SH-SY5Y (cell line): ENCODE measurements around the gene MSI2.
A peak's percentile ranks its signal among the peaks of the same experiment; 100 is the strongest.

Source experiments
- GATA2 ChIP-seq: IDR thresholded peaks from 2 replicates; pipeline ENCODE4 v1.6.1; 2011; ENCODE audit warnings: mild to moderate bottlenecking, low read depth, low read length
- GATA3 ChIP-seq: IDR thresholded peaks from 2 replicates; pipeline ENCODE4 v1.6.1; 2011; ENCODE audit warnings: low read depth, mild to moderate bottlenecking, low read length, moderate library complexity

MSI2 gene

DNA sequence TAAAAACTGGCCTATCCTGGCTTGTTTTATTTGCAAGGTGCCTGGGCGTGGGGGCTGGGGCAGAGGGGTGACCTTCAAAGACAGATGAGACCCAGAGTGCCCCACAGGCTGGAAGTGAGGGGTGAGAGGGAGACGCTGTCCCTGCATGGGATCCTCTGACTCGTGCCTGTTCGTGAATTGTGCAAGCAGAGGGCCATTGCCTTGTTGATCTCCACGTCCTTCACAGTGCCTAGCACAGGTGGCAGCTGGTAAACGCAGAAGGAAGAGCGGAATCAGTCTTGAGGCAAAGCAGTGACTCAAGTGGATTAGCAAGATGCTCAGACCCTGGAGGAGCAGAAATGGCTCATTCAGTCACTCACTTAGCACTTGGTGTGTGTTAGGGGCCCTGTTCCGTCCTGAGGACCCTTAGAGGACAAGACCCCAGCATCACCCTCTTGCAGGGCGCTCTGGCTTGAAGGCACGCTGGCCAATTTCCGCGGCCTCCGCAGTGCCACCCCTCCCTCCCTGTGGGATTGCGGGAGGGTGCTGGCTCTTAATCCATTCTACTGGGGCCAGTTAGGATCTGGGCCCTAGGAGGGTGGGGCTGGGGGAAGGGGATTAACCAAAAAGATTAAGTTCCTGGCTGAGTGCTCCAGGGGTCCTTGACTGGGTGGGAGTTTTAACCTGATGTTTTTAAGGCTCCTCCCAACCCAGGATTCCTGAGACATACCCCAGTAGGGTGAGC, 337.6 kb downstream of the MSI2 start:
- TF ChIP-seq GATA2 (no peak), GATA3 (no peak)

DNA sequence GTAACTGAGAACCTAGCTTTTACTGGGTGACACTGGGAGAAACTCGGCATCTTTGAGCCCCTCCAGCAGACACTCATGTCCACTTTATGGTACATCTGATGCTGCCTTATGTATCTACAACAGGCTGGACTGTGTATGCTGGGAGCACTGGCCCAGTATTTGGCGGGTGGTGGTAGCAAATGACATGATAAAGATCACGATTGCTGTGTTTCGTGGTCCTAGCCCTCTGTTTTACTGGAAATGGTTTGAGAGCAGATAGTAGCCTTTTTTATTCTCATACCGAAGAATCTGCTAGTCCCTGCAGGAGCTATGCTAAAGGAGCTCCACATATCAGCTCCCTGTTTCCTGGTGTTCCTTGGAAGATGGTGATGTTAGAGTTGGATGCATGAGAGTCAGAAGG, 338.4 kb downstream of the MSI2 start:
- peak; percentile 70 for TF ChIP-seq GATA2
- peak; percentile 64; the same call in 1 of the 2 replicates for TF ChIP-seq GATA3

- no peak for TF ChIP-seq GATA2
- TF ChIP-seq GATA3, result no peak
These were observed 339.1 kb downstream of the MSI2 start for GRCh38 chr17:57595426-57595825.

DNA sequence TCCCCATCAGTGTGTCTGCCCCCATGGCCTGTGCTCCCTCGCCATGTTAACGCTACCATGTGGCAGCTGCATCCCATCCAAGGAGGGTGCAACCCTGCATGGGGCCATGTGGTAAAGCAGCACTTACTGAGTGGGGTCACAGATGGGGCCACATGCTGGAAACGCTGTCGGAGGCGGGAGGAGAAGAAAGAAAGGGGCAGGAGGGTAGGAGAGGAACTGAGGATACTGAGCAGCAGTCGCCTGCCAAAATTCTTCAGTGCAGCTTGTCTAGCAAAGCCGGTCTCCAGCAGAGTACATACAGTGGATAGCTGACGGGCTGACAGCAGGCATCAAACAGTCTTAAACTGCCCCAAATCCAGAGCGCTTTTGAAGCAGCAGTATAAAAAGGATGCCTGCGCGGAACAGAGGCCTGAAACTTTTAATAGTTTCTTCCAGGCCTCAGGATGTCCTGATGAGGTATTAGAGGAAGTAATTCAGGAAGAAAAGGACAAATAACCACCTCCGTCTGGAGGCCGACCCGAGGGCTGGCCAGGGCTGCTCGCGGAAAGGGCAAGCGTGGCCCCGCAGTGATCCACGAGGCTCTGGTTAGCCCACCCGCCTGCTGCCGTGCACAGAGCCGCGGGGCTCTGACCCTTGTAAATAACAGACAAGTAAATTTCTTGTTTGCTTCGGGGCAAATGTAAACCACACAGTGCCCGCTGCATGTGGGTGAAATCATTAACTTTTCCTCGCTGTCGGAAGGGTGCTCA, 339.8 kb downstream of the MSI2 start:
- TF ChIP-seq GATA2 (no peak), GATA3 (no peak)

DNA sequence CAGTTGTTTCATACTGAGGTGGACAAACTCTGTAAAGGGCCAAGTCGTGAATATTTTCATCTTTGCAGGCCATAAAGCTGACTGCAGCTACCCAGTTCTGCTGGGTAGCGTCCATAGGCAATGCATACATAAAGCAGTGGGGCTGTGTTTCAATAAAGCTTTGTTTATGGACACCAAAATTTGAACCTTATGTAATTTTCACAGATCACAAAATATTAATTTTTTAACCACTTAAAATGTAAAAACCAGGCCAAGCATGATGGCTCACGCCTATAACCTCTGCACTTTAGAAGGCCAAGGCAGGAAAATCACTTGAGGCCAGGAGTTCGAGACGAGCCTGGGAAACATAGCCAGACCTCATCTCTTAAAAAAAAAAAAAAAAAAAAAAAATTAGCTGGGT, 340.8 kb downstream of the MSI2 start:
- TF ChIP-seq GATA2, result no peak
- TF ChIP-seq GATA3, result no peak

GRCh38 chr17:57597531-57598453, 341.5 kb downstream of the MSI2 start:
- TF ChIP-seq GATA2 (peak; percentile 87; the same call in 1 of the 2 replicates), GATA3 (peak; percentile 99)

- 0 out of 2 replicates have a peak, but pooled peaks have one; percentile 34 for TF ChIP-seq GATA2
- TF ChIP-seq GATA3, result no peak
These were observed 343.1 kb downstream of the MSI2 start for GRCh38 chr17:57599271-57600045.

GRCh38 chr17:57600074-57600473, 343.8 kb downstream of the MSI2 start:
- no peak for TF ChIP-seq GATA3

GRCh38 chr17:57601143-57601735, 344.9 kb downstream of the MSI2 start:
- TF ChIP-seq GATA2, result no peak
- TF ChIP-seq GATA3, result no peak

GRCh38 chr17:57602896-57603295, 346.6 kb downstream of the MSI2 start:
- TF ChIP-seq GATA3, result no peak
- TF ChIP-seq GATA2, result no peak

- TF ChIP-seq GATA3, result no peak
- no peak for TF ChIP-seq GATA2
These were observed 347.2 kb downstream of the MSI2 start for GRCh38 chr17:57603546-57603945.

GRCh38 chr17:57603978-57604377, 347.7 kb downstream of the MSI2 start:
- TF ChIP-seq GATA2 (no peak), GATA3 (no peak)

DNA sequence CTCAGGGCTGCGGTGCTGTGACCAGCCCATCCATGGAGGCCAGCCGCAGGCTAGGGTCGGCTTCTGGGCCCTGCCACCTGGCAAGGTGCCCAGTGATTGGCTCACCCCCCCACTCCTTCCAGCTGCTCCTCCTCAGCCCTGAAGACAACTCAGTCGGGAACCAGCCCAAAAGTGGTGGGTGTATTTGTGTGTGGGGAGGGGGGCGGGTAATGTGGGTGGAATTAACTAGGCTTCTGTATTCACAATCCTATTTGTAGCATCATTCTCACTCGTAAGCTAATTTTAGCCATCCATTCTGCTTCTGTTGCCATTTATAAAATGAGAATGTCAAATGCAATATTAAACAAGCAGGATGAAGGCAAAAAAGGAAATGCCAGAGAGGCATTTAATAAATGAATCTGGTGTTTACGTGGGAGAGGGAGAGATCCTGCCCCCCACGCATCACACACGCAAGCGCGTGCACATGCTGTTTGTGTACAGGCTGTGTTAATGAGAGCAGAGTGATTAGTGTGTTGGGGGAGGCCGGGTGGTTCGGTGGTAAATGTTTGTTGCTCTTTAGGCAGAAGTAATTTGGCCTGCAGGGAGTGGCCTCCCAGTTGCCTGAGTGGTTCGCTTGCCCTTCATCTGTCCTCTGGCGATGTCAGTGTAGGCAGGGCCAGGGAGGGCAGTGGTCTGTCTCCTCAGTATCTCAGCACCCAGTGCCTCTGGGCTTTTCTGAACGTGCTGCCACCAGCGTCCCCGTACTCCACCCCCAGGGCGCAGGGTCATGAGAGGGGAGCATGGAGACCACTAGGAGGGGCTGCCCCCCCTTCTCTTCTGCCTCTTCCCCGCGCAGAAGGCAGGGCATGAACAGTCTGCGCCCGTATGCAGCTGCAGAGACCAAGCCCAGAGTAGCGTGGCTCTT, 348.7 kb downstream of the MSI2 start:
- TF ChIP-seq GATA2 (peak; percentile 41; the same call in 1 of the 2 replicates), GATA3 (no peak)
